Limb (tissue), 2 donors: ENCODE results near the gene NBAS.

Experiments used
- DNase-seq, 2 donors: peaks; one replicate each; pipeline ENCODE4 v3.0.0-alpha.2; 2016; ENCODE audit errors: extremely low spot score in 2 of 2

The NBAS gene

GRCh38 chr2:15591692-15592463, 30.7 kb upstream of the NBAS start, which contains the start of gene DDX1:
Gene DDX1 (plus strand): TSS chr2:15591868. CDS start chr2:15591934, 66 bp downstream.
- peak; percentile 74 to 93 for DNase-seq

GRCh38 chr2:15591373-15591691, 30.2 kb upstream of the NBAS start:
- DNase-seq = no peak

GRCh38 chr2:15588329-15588919, 27.3 kb upstream of the NBAS start:
- peak; percentile 40 to 79 for DNase-seq

GRCh38 chr2:15584767-15585469, 23.8 kb upstream of the NBAS start:
- no peak for DNase-seq

- no peak for DNase-seq
Observed at GRCh38 chr2:15584316-15584715, 23.2 kb upstream of the NBAS start.

- DNase-seq = no peak
Observed at GRCh38 chr2:15583826-15584225, 22.7 kb upstream of the NBAS start.

GRCh38 chr2:15582710-15583357, 21.7 kb upstream of the NBAS start:
- DNase-seq = no peak

GRCh38 chr2:15580451-15580850, 19.3 kb upstream of the NBAS start:
- DNase-seq = no peak

- DNase-seq = no peak
Observed at GRCh38 chr2:15579641-15580040, 18.5 kb upstream of the NBAS start.

GRCh38 chr2:15577071-15577735, 16.1 kb upstream of the NBAS start:
- peak; percentile 74 to 87 for DNase-seq

- no peak for DNase-seq
Observed at GRCh38 chr2:15571729-15572128, 10.6 kb upstream of the NBAS start.

- peak in 1 of 2 donors; percentile 19 for DNase-seq
Observed at GRCh38 chr2:15570104-15570503, 9.0 kb upstream of the NBAS start.

- DNase-seq = no peak
Observed at GRCh38 chr2:15568874-15569273, 7.7 kb upstream of the NBAS start.

- no peak for DNase-seq
Observed at GRCh38 chr2:15566912-15567311, 5.8 kb upstream of the NBAS start.

- DNase-seq = no peak
Observed at GRCh38 chr2:15565994-15566671, 5.0 kb upstream of the NBAS start.

- no peak for DNase-seq
Observed at GRCh38 chr2:15565392-15565791, 4.3 kb upstream of the NBAS start.

- DNase-seq = no peak
Observed at GRCh38 chr2:15563227-15564100, 2.3 kb upstream of the NBAS start.

GRCh38 chr2:15562354-15563031, 1.4 kb upstream of the NBAS start:
- DNase-seq = no peak

GRCh38 chr2:15561574-15562344, 625 bp upstream of the NBAS start:
- DNase-seq = peak; percentile 52 to 55
